ENCODE data around the gene RAB43.

The RAB43 gene

GRCh38 chr3:129060276-129061022 lies 61.2 kb downstream of the RAB43 start, which contains the start of gene GP9:
TSS of gene GP9 (plus strand) at chr3:129060779. CDS start at chr3:129061740, 961 bp downstream.
- no peak for DNase-seq

- DNase-seq: peak; percentile 15
Observed at GRCh38 chr3:129059311-129059958, 62.2 kb downstream of the RAB43 start.

- peak; percentile 88 for DNase-seq
Observed at GRCh38 chr3:129058441-129059200, 63.0 kb downstream of the RAB43 start.

DNA sequence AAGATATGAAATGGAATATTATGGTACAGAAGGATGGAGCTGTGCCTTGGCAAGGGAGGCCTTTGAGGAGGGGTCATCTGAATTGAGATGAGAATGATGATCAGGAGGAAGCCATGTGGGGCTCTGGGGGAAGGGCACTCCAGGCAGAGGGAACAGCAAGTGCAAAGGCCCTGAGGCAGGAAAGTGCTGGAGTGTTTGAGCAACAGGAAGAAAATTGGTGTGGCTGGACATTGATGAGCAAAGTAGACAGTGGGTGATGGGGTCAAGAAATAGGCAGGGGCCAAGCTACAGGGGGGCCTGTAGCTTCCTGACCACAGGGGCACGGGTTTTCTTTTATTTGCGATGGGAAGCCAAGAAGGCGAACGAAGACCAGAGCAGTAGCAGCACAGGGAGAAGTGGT lies 64.4 kb downstream of the RAB43 start:
- no peak for DNase-seq

- no peak for DNase-seq
Observed at GRCh38 chr3:129056451-129057173, 65.0 kb downstream of the RAB43 start.

DNA sequence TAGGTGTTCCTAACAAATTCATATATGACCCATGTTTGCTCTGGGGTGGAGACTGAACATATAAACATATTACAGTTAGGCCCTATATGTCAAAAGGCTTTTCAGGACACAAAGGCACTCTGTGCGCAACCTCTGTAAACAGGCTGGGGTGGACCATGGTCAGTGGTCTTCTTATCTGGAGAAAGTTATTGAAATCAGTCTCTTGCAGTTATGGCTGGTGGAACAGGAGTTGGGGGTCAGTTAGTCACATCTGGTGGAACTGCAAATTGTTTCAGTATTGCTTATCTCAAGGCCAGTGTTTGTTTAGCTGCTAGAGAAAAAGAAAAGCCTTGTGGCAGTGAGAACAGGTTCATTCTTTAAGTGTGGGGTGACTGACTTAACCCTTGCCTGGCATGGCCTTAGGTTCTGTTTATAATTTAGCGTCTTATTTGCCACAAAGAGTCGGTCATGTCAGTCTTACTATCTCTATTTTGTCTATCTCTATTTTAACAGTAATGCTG lies 66.9 kb downstream of the RAB43 start:
- DNase-seq: no peak

GRCh38 chr3:129052675-129053074 lies 68.9 kb downstream of the RAB43 start:
- DNase-seq: no peak

DNA sequence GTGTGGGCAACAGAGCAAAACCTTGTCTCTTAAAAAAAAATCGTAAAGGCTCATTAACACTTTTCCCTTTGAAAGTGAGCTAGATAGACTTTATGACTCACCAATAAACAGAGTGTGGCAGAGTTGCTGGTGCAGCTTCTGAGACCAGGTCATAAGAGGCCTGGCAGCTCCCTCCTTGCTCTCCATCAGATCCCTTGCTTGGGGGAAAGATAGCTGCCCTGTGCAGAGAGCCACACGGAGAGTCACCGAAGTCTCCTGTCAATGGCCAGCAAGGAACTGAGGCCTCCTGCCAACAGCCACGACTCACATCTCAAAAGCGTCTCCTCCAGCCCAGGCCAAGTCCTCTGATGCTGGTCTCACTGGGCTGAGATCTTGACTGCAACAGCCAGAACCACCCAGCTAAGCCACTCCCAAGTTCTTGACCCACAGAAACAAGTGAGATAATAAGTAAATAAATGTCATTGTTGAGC lies 69.7 kb downstream of the RAB43 start:
- DNase-seq: no peak

DNA sequence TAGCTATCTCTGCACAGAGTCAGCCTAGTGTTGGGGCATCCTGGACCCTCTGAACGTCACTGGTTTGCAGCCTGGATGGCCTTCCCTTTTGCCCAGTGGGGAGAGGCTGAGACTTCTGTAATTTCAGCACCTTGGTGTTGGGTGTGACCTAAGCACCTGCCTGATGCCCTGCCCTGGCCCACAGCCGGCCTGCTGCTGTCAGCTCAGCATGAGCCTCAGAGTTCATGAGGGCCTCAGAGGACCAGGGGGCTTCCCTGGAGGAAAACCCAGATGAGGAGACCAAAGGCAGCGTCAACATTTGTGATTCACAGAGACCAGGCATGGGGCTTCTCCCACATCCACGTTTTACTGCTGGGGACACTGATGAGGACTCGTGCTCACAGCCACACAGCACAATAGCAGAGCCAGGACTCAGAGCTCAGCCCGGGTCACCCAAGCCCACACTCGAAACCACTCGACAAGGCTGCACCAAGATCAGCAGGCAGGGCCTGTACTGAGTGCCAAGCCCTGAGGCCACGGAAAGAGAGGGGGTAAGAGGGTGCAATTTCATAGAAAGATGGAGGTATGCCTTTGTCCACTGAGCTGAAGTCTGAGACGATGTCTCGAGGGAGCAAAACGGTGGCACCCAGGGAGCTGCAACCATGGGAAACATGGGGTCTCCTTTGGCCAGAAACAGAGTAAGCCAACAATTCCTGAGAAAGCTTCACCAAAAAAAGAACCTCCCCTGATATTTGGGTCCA lies 70.9 kb downstream of the RAB43 start:
- no peak for DNase-seq

DNA sequence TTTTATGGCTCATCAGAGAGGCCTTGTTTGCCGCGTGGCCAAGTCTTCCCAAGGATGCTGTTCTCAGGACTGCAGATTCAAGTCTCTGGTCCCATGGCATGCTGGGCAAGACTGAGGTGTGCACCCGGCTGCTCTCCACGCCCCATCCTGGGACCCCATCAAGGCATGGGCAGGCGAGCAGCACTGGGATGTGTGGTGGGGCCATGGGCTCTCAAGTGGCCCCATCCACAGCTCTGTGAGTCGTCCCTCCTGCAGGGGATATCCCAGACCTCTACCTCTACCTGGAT lies 74.1 kb downstream of the RAB43 start:
- no peak for DNase-seq

GRCh38 chr3:129046732-129047552 lies 74.7 kb downstream of the RAB43 start:
- DNase-seq: no peak

DNA sequence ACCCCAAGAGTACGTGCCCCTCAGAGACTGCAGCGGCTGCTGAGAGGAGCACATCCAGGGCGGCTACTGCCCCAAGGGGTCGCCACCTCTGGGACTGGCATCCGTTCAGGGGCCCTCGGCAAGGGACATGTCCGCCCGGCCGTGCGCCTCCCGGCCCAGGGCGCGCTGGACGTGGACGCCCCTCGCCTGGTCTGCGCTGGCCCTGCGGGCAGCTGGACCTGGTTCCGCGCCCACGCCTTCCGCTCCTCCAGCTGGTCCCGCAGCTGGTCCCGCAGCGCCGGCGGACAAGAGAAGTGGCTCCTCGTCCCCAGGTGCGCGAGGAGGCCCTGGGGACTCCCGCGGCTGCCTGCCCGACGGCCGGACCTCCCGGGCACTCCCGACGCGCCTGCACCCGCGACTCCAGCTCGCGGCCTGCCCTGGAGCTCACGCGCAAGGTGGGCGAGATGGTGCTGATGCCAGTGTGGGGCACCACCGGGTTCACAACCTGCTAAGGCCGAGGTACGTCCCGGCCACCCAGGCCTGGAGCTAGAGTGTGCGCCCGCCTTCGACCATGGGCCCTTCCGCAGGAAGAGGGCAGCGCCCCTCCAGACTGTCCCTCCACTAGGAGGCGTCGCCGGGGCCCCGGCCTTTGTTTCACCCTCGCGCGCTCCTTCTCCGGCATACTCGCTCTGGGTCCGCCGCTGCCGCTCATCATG lies 75.4 kb downstream of the RAB43 start:
- DNase-seq: no peak

GRCh38 chr3:129045675-129046036 lies 75.9 kb downstream of the RAB43 start:
- DNase-seq: no peak

DNA sequence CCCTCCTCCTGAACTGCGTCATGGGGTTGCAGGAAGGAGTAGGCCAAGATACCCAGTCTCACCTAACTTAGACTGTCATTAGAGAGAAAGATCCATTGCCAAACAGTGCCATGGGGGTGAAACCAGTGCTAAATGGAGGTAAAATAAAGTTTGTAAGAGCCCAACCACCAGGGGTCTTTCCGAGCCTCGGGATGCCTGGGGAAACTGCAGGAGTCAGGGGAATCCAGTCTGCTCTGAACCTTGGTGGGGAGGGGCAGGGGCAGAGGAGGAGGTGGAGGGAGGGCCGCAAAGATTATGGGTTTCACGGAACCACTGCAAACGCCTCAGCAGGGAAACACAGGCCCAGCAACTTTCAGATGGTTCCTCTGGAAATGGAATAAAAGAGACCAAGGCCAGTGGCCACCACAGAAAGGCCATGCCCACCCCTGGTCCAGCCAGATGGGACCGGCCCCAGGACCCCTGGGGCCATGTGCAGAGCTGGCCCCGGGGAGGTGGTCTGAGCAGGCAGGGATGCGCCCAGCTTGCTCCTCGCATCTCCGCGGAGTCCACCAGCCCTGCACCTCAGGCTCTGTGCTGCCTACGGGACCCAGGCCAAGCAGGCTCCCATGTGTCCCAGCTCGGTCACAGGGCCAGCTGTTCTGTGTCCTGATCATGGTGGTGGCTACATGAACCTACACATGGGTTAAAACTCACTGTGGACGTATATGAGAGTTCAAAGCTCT lies 80.9 kb downstream of the RAB43 start:
- no peak for DNase-seq

- DNase-seq: no peak
Observed at GRCh38 chr3:129040039-129040336, 81.6 kb downstream of the RAB43 start.

DNA sequence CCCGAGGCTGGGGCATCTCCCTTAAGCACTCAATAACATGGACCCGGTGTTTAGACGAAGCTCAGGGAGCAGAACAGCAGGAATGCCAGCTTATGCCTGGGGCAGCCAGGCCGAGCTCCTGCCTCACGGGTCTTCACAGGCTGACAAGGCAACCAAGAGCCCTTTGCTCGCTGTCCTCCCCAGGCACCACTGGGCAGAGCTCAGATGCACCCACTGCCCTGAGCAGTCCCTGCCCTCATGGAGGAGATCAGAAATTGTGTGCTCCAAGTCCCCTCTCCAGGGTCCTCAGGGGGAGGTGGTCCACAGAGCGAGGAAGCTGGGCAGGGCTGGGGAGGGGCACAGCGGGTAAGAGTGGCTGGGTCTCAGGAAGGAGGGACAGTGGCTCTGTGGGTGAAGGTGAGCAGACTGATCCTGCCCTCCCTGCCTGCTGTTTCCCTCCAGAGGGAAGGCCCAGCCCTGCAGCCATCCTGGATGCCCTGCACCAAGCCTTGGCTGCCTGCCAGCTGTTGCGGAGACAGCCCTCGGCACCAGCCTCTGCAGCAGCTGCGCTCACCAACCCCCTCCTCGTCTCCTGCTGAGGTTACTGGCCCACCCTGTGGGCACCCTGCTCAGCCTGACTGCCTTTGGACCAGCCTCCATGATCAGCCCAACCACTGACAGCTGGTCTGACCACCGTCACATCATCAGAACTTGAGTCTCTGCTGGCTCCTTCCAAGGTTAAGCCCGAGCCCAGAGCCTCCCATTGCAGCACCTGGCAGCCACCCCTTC lies 82.1 kb downstream of the RAB43 start:
- peak; percentile 85 for DNase-seq

- no peak for DNase-seq
Observed at GRCh38 chr3:129038121-129038855, 83.3 kb downstream of the RAB43 start.

All from NCI-H2171 treated with DMSO at 0.1 percent for 48 hours (cell line).